ENCODE data around the gene ICA1L. TPM values are rescaled to one million over a fixed set of nuclear protein-coding genes. Genes with fewer than 3 reads are reported as not detected.

ICA1L gene
- total RNA-seq, 1 experiment from 2014 or later, result 4.5 TPM

DNA sequence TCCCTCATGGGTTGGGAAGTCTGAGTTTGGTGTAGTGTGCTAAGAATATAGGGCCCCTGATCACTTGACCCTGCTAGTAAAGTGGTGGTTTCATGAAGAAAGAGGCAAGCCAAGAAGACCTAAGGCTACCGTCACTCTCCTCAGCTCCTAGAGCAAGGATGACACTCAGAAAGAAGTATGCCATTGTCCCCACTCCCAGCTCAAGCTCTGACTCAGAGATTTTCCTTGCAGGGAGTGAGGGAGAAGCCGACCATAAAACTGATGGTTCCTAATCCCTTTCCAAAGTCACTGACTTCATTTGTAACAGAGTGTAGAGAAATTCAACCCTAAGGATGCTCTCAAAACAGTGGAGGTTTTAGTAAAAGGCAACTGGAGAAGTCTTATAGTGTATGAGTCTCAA lies 80.9 kb downstream of the ICA1L start:
- H3K4me3 Mint-ChIP-seq, result no peak overlapping the region
- Histone ChIP-seq H2AFZ (ENCODE audit: low read length) (no peak overlapping the region), H2AK5ac (ENCODE audit: insufficient read length, low read length) (no peak overlapping the region), H2BK20ac (ENCODE audit: low read depth, low read length, poor library complexity, severe bottlenecking) (no peak overlapping the region), H3K56ac (ENCODE audit: insufficient read length, low read depth, low read length) (no peak overlapping the region), H3K79me2 (ENCODE audit: insufficient read depth, low read length) (peaks cover 1% of the 10 kb centered on the region; the same call in 1 of the 2 replicates), H3T11ph (ENCODE audit: low read length) (no peak overlapping the region), H2BK12ac (ENCODE audit: insufficient read length, low read depth, low read length) (no peak overlapping the region), H3K9me3 (ENCODE audit: control insufficient read depth, low read depth, low read length) (no peaks in the 10 kb centered on the region), H3K18ac (ENCODE audit: insufficient read length, low read depth, low read length) (no peak overlapping the region), H2BK5ac (ENCODE audit: insufficient read length, low read length) (no peak overlapping the region), H4K91ac (ENCODE audit: insufficient read length, low read depth, low read length) (no peak overlapping the region), H3K9ac (ENCODE audit: extremely low read depth, insufficient read length, low read length) (no peak overlapping the region), H3K27me3 (ENCODE audit: insufficient read depth, low read length) (no peaks in the 10 kb centered on the region), H3K23me2 (ENCODE audit: insufficient read length, low read depth, low read length, poor library complexity, severe bottlenecking) (no peaks in the 10 kb centered on the region), H4K20me1 (ENCODE audit: control insufficient read depth, insufficient read depth, insufficient read length) (no peaks in the 10 kb centered on the region), H3K4ac (ENCODE audit: low read depth, low read length) (no peak overlapping the region), H3K4me2 (ENCODE audit: insufficient read depth, insufficient read length, low read length) (no peak overlapping the region), H2BK15ac (ENCODE audit: low read depth, low read length) (peak overlapping the region; percentile 44; the same call in 1 of the 2 replicates), H3K23ac (ENCODE audit: insufficient read length, low read depth, low read length) (no peak overlapping the region), H3K27ac (ENCODE audit: insufficient read length, low read depth, low read length) (no peak overlapping the region), H4K5ac (ENCODE audit: insufficient read length, low read depth, low read length) (no peak overlapping the region), H3K79me1 (ENCODE audit: insufficient read depth, low read depth, low read length, poor library complexity, severe bottlenecking) (no peaks in the 10 kb centered on the region), H3K4me1 (ENCODE audit: insufficient read depth, low read length) (no peaks in the 10 kb centered on the region), H2BK120ac (ENCODE audit: low read depth, low read length, poor library complexity, severe bottlenecking) (no peak overlapping the region), H4K8ac (replicated peaks; ENCODE audit: insufficient read length, low read depth, low read length) (no peak overlapping the region), H3K14ac (ENCODE audit: insufficient read depth, low read length) (peak overlapping the region; percentile 75)
- TF ChIP-seq, protein P1, sequence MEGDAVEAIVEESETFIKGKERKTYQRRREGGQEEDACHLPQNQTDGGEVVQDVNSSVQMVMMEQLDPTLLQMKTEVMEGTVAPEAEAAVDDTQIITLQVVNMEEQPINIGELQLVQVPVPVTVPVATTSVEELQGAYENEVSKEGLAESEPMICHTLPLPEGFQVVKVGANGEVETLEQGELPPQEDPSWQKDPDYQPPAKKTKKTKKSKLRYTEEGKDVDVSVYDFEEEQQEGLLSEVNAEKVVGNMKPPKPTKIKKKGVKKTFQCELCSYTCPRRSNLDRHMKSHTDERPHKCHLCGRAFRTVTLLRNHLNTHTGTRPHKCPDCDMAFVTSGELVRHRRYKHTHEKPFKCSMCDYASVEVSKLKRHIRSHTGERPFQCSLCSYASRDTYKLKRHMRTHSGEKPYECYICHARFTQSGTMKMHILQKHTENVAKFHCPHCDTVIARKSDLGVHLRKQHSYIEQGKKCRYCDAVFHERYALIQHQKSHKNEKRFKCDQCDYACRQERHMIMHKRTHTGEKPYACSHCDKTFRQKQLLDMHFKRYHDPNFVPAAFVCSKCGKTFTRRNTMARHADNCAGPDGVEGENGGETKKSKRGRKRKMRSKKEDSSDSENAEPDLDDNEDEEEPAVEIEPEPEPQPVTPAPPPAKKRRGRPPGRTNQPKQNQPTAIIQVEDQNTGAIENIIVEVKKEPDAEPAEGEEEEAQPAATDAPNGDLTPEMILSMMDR (conservative IDR thresholded peaks at IDR 0.05), result no peak
- no peaks in the 10 kb centered on the region for H3K27me3 Mint-ChIP-seq (ENCODE audit: low read depth)
- peaks cover 0 to 2% (median 0%) of the 10 kb centered on the region in 3 experiments; a peak in 6 of 7 replicates for H3K36me3 Mint-ChIP-seq (ENCODE audit: insufficient read depth in 1 of 3, low read depth in 3 of 3)
- no peak for DNase-seq
- WGBS (ENCODE audit: extremely low coverage, insufficient read length, low lambda C conversion rate), result no CpG with 5 or more reads among the region's 2 CpGs
- H3K9me3 Mint-ChIP-seq, result no peaks in the 10 kb centered on the region
- peak overlapping the region in 2 of 3 experiments; percentile 30 to 79; a peak in 2 of 7 replicates for H3K27ac Mint-ChIP-seq
- no peaks in the 10 kb centered on the region for H3K4me1 Mint-ChIP-seq
